Naive B cell (primary cell): ENCODE results near the gene NSMCE1. TPM values are rescaled to one million over a fixed set of nuclear protein-coding genes. Genes with fewer than 3 reads are reported as not detected.

Source experiments
- ATAC-seq, 2 donors: fragments of 150-1000 bp; cut with Tn5 transposase; 2 replicates each; pipeline ENCODE4 v1.10.0; 2021; ENCODE audit warnings: low read depth in 2 of 2, mild to moderate bottlenecking in 2 of 2, moderate library complexity in 2 of 2
- DNase-seq: peaks from one replicate; pipeline ENCODE4 v3.0.0; 2022
- H3K27ac Mint-ChIP-seq, 6 donors: one replicate each; pipeline ENCODE4 v1.8.0; 2020 to 2022; ENCODE audit warnings: mild to moderate bottlenecking in 6 of 6, mixed read lengths in 6 of 6, moderate library complexity in 5 of 6, inconsistent platforms in 2 of 6
- H3K27me3 Mint-ChIP-seq, 3 donors: one replicate each; pipeline ENCODE4 v1.8.0; 2021 to 2022; ENCODE audit warnings: mixed read lengths in 3 of 3, mild to moderate bottlenecking in 1 of 3
- H3K36me3 Mint-ChIP-seq, 2 donors: one replicate each; pipeline ENCODE4 v1.8.0; 2020 to 2022; ENCODE audit warnings: mixed read lengths in 2 of 2, inconsistent platforms in 1 of 2, mild to moderate bottlenecking in 1 of 2
- H3K4me1 Mint-ChIP-seq, 3 donors: one replicate each; pipeline ENCODE4 v1.8.0; 2020 to 2022; ENCODE audit warnings: mixed read lengths in 3 of 3, inconsistent platforms in 1 of 3, mild to moderate bottlenecking in 1 of 3, moderate library complexity in 1 of 3
- H3K4me3 Mint-ChIP-seq, 8 donors: one replicate each; pipeline ENCODE4 v1.8.0; 2020 to 2022; ENCODE audit warnings: mild to moderate bottlenecking in 8 of 8, mixed read lengths in 8 of 8, moderate library complexity in 8 of 8, inconsistent platforms in 2 of 8
- H3K9me3 Mint-ChIP-seq, 7 donors: one replicate each; pipeline ENCODE4 v1.8.0; 2020 to 2022; ENCODE audit warnings: mixed read lengths in 7 of 7, mild to moderate bottlenecking in 5 of 7, inconsistent platforms in 2 of 7, moderate library complexity in 1 of 7
- polyA plus RNA-seq, 6 donors: library from polyadenylated mRNA; unstranded; fragments of 300-500 nt; fragmentation: Illumina TruSeq; gene quantifications; one replicate each; pipeline ENCODE4 v1.2.3, GENCODE V29; 2021; ENCODE audit warnings: low read depth in 6 of 6

NSMCE1 gene, protein sequence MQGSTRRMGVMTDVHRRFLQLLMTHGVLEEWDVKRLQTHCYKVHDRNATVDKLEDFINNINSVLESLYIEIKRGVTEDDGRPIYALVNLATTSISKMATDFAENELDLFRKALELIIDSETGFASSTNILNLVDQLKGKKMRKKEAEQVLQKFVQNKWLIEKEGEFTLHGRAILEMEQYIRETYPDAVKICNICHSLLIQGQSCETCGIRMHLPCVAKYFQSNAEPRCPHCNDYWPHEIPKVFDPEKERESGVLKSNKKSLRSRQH
- 100 to 1,000 TPM; 178 to 217 (median 195) TPM for polyA plus RNA-seq

DNA sequence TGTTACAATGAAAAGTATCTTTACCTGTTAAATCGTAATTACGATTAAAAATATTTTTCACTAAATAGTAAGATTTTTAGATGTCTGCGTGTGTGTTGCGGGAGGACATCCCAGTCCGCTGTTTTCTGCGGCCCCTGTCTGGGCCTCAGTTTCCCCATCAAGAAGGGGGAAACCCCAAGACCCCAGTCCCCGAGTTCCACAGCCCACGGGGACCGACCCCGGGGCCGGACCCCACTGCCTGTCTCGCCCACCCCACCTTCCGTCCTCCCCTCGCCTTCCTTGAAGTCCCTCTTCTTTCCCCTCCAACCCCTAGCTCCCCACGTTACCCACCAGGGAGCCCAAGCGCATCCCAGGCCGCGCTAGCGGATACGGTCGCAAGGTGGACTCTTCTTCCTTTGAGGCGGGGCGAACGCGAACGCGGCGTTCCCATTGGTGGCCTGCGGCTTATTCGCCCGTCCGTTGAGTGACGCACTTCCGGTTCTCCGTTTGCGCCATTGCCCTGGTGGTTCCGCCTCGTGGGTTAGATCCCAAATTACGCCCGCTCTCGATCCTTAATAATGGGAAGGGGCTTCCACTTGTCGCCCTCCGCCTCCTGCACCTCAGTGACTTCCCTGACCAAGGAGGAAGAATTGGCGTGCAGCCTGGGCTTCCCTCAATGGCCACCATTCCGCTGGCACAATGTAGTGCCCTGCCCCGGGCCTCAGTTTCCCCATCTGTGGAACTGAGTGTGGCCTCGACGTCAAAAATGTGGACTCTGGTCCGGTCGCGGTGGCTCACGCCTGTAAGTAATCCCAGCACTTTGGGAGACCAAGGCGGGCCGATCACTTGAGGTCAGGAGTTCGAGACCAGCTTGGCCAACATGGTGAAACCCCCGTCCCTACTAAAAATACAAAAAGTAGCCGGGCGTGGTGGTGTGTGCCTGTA is at the start of gene NSMCE1:
NSMCE1 (minus strand) TSS at position 397 of the 924 bp plus-strand sequence. CDS start 11,202 bp downstream, outside the sequence.
- H3K4me1 Mint-ChIP-seq, result peaks cover 55 to 88% (median 74%) of the 10 kb centered on the region in 3 donors

DNA sequence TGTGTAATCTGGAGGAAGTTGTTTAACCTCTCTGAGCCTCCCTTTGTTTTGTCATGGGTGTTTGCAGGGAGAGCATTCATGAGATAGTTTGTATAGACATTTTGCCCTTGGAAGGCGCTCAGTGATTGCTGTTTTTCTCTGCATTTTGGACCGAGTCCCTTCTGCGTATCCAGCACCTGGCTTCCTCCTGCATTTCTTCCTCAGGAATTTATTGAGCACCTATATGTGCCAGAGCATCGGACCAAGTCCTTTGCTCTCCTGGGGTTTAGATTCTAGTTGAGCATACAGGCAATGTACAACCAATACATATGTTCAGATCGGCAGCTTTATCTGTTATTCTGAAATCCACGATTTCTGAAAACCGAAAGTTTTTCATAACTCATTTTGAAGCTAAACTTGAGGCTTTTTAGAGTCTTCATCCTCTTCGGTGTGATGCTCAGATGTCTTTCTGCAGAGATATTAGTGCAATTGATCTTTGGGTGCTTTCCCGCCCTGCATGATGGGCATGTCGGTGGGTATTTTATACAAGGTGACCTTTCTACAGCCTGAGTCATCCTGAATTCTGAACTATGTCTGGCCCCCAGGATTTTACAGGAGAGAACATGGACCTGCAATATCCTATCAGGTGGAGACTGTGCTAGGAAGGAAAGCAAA is 49.3 kb upstream of the NSMCE1 start:
- Mint-ChIP-seq H3K27me3 (no peaks in the 10 kb centered on the region), H3K4me1 (peaks cover 61 to 85% (median 71%) of the 10 kb centered on the region in 3 donors), H3K9me3 (no peaks in the 10 kb centered on the region), H3K36me3 (peaks cover 35 to 47% of the 10 kb centered on the region in 2 donors), H3K27ac (peak overlapping the region in 5 of 6 donors; percentile 76 to 96 (median 91)), H3K4me3 (peak overlapping the region; percentile 96 to 100 (median 99))
- no peak for DNase-seq
- ATAC-seq, result no peak

More for the DNA sequence above, at the start of gene NSMCE1:
- Mint-ChIP-seq H3K27me3 (no peaks in the 10 kb centered on the region), H3K36me3 (peaks cover 0 to 18% of the 10 kb centered on the region in 2 donors), H3K9me3 (peaks cover 0 to 4% (median 0%) of the 10 kb centered on the region in 7 donors), H3K27ac (peak within 1 kb of the TSS; percentile 99 to 100 (median 99)), H3K4me3 (peak within 1 kb of the TSS; percentile 88 to 99 (median 98))
- DNase-seq (peak; percentile 95), ATAC-seq (peak; percentile 97 to 98)

DNA sequence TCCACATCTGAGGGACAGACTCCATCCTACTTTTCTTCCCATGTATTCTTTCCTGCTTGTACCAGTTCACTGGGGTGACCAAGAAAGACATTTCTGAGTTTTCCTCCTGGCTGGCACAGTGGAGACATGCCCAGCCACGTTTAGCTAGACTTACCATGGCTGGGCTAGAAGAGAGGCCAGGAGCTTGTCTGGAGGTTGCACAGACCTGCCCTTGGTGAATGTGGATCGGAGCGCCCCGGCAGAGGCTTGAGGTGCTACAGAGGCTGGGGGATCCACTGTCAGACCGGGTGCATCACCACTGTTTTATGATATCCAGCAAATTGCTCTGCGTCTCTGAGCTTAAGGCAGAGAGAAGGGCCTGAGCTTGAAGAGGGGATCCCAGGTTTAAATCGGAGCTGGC is 48.7 kb upstream of the NSMCE1 start:
- Mint-ChIP-seq H3K27me3 (no peaks in the 10 kb centered on the region), H3K27ac (peak overlapping the region in 4 of 6 donors; percentile 42 to 99 (median 90)), H3K4me3 (peak overlapping the region; percentile 96 to 100 (median 99)), H3K4me1 (peaks cover 62 to 85% (median 71%) of the 10 kb centered on the region in 3 donors), H3K9me3 (no peaks in the 10 kb centered on the region), H3K36me3 (peaks cover 35 to 47% of the 10 kb centered on the region in 2 donors)
- no peak for ATAC-seq
- no peak for DNase-seq

DNA sequence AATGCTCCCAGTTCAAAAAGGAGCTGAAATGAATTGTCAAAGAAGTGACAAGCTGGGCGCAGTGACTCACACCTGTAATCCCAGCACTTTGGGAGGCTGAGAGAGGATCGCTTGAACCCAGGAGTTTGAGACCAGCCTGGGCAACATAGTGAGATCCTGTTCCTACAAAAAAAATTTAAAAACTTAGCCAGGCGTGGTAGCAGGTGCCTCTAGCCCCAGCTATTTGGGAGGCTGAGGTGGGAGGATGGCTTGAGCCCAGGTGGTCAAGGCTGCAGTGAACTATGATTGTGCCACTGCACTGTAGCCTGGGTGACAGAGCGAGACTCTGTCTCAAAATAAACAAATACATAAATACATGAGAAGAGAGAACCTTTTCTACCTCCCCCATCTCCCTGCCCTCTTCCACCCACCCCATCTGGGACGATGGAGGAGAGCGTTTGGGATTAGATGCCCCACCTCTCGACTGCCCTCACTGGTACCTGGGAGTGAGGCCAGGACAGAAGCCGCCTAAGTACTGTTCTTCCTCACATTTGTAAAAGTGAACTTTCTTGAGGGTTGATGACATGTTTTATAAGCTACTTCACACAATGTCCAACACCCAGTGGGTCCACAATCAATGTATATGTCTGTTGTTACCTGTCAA is 47.6 kb upstream of the NSMCE1 start:
- Mint-ChIP-seq H3K4me3 (peak overlapping the region; percentile 96 to 100 (median 99)), H3K27ac (peak overlapping the region; percentile 13 to 99 (median 96)), H3K9me3 (no peaks in the 10 kb centered on the region), H3K36me3 (peaks cover 35 to 37% of the 10 kb centered on the region in 2 donors), H3K27me3 (no peaks in the 10 kb centered on the region), H3K4me1 (peaks cover 57 to 85% (median 72%) of the 10 kb centered on the region in 3 donors)
- ATAC-seq (no peak), DNase-seq (no peak)

DNA sequence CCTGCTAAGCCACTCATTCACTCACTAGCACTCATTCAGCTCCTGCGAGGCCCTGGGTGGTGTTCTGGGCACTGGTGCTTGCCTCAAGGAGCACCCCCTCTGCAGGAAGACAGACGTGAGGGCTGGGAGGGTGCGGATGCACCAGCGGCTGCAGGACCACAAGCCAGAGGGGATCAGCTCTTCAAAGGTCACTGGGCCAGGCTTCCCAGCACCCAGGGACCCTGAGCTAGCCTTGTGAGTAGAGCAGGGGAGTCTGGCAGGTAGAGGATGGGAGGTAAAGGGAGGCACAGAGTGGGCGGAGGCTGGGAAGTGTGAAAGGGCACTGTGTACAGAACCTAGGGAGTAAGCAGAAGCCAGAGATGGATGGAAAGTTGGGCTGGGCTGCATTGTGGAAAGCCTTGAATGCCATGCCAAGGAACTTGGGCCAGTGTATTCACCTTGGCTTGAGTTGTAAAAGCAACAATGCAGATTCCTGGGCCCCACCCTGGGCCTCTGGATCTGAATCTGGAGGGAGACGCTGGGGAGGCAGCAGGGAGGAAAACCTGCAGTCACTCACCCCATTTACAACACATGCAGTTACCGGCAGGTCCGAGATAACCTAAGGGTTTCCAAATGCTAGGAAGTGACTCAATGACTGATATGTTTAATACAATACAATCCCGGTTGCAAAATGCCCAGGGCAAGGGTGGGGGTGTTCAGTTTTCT is 46.9 kb upstream of the NSMCE1 start:
- no peaks in the 10 kb centered on the region for H3K9me3 Mint-ChIP-seq
- no peaks in the 10 kb centered on the region for H3K27me3 Mint-ChIP-seq
- peak overlapping the region; percentile 96 to 100 (median 99) for H3K4me3 Mint-ChIP-seq
- DNase-seq, result peak; percentile 32
- peaks cover 35 to 36% of the 10 kb centered on the region in 2 donors for H3K36me3 Mint-ChIP-seq
- H3K27ac Mint-ChIP-seq, result peak overlapping the region; percentile 95 to 99 (median 97)
- peaks cover 61 to 85% (median 72%) of the 10 kb centered on the region in 3 donors for H3K4me1 Mint-ChIP-seq
- ATAC-seq, result peak; percentile 15 to 22

DNA sequence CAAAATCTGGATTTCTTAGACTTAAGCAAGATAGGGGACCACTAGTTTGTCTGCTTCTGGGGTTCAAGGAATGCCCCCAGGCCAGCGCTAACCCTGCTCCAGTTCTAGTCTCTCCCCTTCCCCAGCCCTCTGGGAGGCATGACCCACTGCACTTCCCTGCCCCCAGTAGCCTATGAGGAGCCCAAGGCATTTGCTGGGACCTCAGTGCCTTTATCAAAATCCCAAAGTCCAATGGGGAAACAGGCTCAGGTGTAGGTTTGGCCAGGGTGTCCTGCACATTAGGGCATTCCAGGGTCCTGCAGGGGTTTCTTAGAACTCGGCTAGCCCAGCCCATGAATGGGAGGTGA is 46.4 kb upstream of the NSMCE1 start:
- Mint-ChIP-seq H3K27ac (peak overlapping the region; percentile 95 to 99 (median 97)), H3K4me3 (peak overlapping the region; percentile 96 to 100 (median 99)), H3K4me1 (peaks cover 56 to 85% (median 72%) of the 10 kb centered on the region in 3 donors), H3K9me3 (no peaks in the 10 kb centered on the region), H3K36me3 (peaks cover 35 to 36% of the 10 kb centered on the region in 2 donors), H3K27me3 (no peaks in the 10 kb centered on the region)
- DNase-seq (no peak), ATAC-seq (no peak)

DNA sequence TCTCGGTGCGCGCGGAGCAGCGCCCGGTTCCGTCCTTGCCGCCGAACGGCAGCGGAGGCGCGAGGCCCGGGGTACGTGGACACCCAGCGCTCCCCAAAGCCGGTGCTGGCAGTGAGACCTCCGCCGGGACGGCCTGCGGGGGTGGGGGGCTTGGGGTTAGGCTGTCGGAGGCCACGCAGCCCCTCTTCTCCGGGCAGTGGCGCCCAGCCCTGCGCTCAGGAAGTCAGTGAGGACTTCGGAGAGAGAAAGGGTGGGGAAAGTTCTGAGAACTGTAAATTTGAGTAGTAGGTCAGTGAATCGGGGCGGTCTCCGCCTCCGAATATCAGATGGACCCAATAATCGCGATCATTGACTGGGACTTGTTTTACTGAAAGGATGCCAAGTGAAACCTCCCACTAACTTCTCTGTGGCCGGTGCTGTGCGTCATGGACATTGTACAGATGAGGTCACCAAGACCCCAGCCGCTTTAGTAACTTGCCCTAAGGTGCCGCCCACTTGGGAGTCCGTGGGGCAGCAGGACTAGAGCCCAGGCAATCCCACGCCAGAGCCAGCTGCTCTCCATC is 45.7 kb upstream of the NSMCE1 start:
- ATAC-seq (peak; percentile 34 to 35), DNase-seq (peak; percentile 58)
- H3K27ac Mint-ChIP-seq, result peak overlapping the region; percentile 95 to 99 (median 98)
- peaks cover 50 to 85% (median 70%) of the 10 kb centered on the region in 3 donors for H3K4me1 Mint-ChIP-seq
- H3K9me3 Mint-ChIP-seq, result no peaks in the 10 kb centered on the region
- no peaks in the 10 kb centered on the region for H3K27me3 Mint-ChIP-seq
- peak overlapping the region; percentile 96 to 100 (median 99) for H3K4me3 Mint-ChIP-seq
- H3K36me3 Mint-ChIP-seq, result peaks cover 31 to 33% of the 10 kb centered on the region in 2 donors

DNA sequence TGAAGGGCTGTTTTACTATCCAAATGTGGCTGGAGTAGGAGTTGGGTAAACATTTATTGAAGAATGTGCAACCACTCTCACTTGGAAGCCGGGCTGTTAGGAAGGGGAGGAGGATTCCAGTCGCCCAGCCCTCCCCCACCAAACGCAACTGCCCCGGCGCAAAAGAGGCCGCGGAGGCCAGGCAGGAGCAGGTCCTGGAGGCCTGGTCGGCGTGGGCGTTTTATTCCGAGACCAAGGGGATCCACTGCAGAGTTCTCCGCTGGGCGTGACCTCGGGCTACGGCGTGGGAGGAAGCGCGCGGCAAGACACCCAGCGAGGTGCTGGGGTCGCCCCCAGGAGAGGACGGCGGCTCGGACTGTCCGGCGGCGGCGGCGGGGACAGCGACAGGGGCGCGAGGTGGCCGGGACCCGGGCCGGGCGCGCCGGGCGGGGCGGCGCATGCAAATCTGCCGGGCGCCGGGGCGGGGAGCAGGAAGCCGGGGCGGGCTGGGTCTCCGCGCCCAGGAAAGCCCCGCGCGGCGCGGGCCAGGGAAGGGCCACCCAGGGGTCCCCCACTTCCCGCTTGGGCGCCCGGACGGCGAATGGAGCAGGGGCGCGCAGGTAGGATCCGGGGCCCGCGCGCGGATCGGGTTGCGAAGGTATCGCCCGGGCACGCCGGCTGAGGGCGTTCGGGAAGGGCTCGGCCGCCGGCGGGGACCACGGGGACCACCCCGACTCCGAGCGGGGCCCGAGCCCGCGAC is 45.0 kb upstream of the NSMCE1 start, which contains the start of gene IL4R:
IL4R (plus strand) TSS at position 553 of the 739 bp plus-strand sequence. CDS start 26,230 bp downstream, outside the sequence.
- Mint-ChIP-seq H3K27me3 (no peaks in the 10 kb centered on the region), H3K4me1 (peaks cover 43 to 84% (median 68%) of the 10 kb centered on the region in 3 donors), H3K27ac (peak within 1 kb of the TSS; percentile 95 to 99 (median 98)), H3K4me3 (peak within 1 kb of the TSS; percentile 96 to 100 (median 99)), H3K36me3 (peaks cover 25 to 27% of the 10 kb centered on the region in 2 donors), H3K9me3 (no peaks in the 10 kb centered on the region)
- ATAC-seq, result peak; percentile 78
- DNase-seq, result peak; percentile 80

DNA sequence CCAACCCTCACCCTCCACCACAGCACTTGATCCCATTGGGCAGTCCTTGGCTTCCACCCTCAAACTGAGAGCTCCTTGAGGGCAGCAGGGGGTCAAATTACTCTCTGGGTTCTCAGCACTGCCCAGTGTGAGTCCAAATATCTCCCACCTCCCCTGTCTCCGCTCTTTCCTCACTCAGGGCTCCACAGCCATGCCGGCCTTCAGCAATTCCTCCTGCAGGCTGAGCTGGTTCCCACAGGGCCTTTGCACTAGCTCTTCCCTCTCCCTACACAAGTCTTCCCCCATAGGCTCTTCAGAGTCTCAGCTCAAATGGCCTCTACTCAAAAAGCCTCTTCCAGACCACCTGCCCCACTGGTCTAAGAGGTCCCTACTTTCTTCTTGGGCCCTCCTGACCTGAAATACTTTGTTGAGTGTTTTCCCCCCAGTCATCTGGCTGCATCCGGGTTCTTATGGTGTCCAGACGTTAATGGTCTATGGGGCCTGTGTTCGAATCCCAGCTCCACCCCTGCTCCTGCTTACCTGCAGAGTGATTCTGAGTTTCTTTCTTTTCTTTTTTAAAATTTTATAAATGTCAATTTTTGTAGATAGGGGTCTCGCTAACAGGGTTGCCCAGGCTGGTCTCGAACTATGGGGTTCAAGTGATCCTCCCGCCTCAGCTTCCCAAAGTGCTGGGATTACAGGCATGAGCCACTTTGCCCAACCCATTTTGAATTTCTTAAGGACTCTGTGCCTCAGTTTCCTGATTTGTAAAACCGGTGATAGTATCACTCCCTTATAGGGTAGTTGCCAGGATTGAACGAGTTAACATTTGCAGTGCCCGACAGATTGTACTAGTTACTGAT is 44.2 kb upstream of the NSMCE1 start:
- no peaks in the 10 kb centered on the region for H3K27me3 Mint-ChIP-seq
- ATAC-seq (no peak), DNase-seq (no peak)
- peaks cover 17 to 19% of the 10 kb centered on the region in 2 donors for H3K36me3 Mint-ChIP-seq
- H3K27ac Mint-ChIP-seq, result peak overlapping the region; percentile 88 to 97 (median 96)
- no peaks in the 10 kb centered on the region for H3K9me3 Mint-ChIP-seq
- peaks cover 35 to 76% (median 60%) of the 10 kb centered on the region in 3 donors for H3K4me1 Mint-ChIP-seq
- H3K4me3 Mint-ChIP-seq, result peak overlapping the region; percentile 90 to 100 (median 96)

DNA sequence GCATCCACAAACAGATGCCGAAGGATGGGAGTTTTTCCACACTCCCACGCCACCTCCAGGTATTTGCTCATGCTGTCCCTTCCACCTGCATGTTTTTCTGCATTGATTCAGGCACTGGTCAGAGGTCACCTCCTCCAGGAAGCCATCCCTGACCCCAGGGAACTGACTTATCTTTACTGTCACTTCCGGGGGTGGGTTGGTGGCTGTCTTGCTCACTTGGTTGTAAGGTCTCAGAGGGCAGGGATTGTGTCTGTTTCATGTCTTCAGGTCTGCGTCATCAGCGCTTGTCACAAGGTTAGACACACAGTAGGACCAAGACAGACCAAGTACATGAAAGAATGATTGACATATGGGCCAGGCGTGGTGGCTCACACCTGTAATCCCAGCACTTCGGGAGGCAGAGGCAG is 43.3 kb upstream of the NSMCE1 start:
- Mint-ChIP-seq H3K27ac (peak overlapping the region; percentile 24 to 97 (median 72)), H3K9me3 (no peaks in the 10 kb centered on the region), H3K36me3 (peaks cover 10 to 13% of the 10 kb centered on the region in 2 donors), H3K4me3 (peak overlapping the region; percentile 25 to 100 (median 94)), H3K27me3 (no peaks in the 10 kb centered on the region), H3K4me1 (peaks cover 27 to 67% (median 51%) of the 10 kb centered on the region in 3 donors)
- no peak for ATAC-seq
- no peak for DNase-seq
